Psoas muscle (tissue), 8 donors: ENCODE measurements around the gene KIF3C. TPM values are rescaled to one million over a fixed set of nuclear protein-coding genes. Genes with fewer than 3 reads are reported as not detected.
"Not testable (repeated sequence)": the region's sequence is repeated elsewhere in the genome, so short reads cannot be mapped to it uniquely, and the experiment has no call there.

Source experiments
- ATAC-seq, 4 donors: fragments of 200-7000 bp; cut with Tn5 transposase; one replicate each; pipeline ENCODE4 v1.9.1; 2020; ENCODE audit warnings: moderate library complexity in 3 of 4, mild to moderate bottlenecking in 2 of 4
- DNase-seq, 2 donors: peaks; one replicate each; pipeline ENCODE4 v3.0.0-alpha.2; 2020
- H3K27ac ChIP-seq: fragments of 200-600 bp; one replicate; pipeline ENCODE4 v1.8.0; 2022
- H3K27me3 ChIP-seq, 3 donors: fragments of 200-600 bp in 1 of 3; one replicate each; pipeline versions ENCODE4 v1.6.1 to v1.8.0; 2013 to 2022; ENCODE audit warnings: low read length in 2 of 3, mild to moderate bottlenecking in 2 of 3, moderate library complexity in 1 of 3; ENCODE audit not compliant: insufficient read depth in 3 of 3
- H3K36me3 ChIP-seq, 2 donors: fragments of 200-600 bp in 1 of 2; one replicate each; pipeline versions ENCODE4 v1.6.1 to v1.8.0; 2013 to 2022; ENCODE audit warnings: low read depth in 1 of 2, mild to moderate bottlenecking in 1 of 2, moderate library complexity in 1 of 2; ENCODE audit not compliant: insufficient read depth in 1 of 2
- H3K4me1 ChIP-seq: fragments of 200-600 bp; one replicate; pipeline ENCODE4 v1.8.0; 2022
- H3K4me3 ChIP-seq: fragments of 200-600 bp; one replicate; pipeline ENCODE4 v1.8.0; 2022; ENCODE audit warnings: mild to moderate bottlenecking
- H3K9me3 ChIP-seq: fragments of 200-600 bp; one replicate; pipeline ENCODE4 v1.8.0; 2022
- CTCF ChIP-seq: fragments of 200-600 bp; IDR thresholded peaks from one replicate; pipeline ENCODE4 v1.8.0; 2022; ENCODE audit warnings: antibody characterized with exemption
- WGBS, 3 donors: extraction: QIAGEN DNeasy Blood & Tissue Kit; methylation state at CpG; one replicate each; pipeline versions ENCODE4 v1.1.6 to v1.1.7; 2013; 5-methylcytosine and 5-hydroxymethylcytosine counted together
- intact Hi-C, 2 donors: fragments of 100-400 bp; cut with DNase I; formaldehyde crosslinking; loops; one replicate each; pipeline versions ENCODE4 v1.11.0 to v1.14.2; 2022
- polyA plus RNA-seq, 3 donors: library from polyadenylated mRNA; stranded (reverse); fragments of 200-250 nt; gene quantifications; one replicate each; pipeline ENCODE4 v1.2.3, GENCODE V29; 2013
- total RNA-seq, 4 donors: library from RNA; stranded (reverse); fragmentation: NEBNext Ultra II Directional in 2 of 4; extraction: Animal tissue kit (Norgen Biotek cat#: 25700) in 2 of 4; gene quantifications; one replicate each; pipeline versions ENCODE4 v1.2.1 to v1.2.4, GENCODE V29; 2021 to 2023
- donor health status: healthy with polysubstance abuse.
- donor health status: DM: no; HTN: no; CAD: no; lungs with moderate emphysema.
- donor health status: Bipolar disorder and iron deficiency.
- donor health status: healthy.
- donor health status: DM: yes; HTN: yes; CAD: no.
- donor health status: DM: no; HTN: no; CAD: no.
- donor health status: DM: no; HTN: no; CAD: no.
- donor health status: DM: yes; HTN: yes; CAD: no.

Gene KIF3C
- total and polyA plus RNA-seq, 7 donors, result 0.82 to 3.3 (median 1.7) TPM

GRCh38 chr2:26000561-26001082 lies 18.3 kb upstream of the KIF3C start:
- no peaks in the 10 kb centered on the region for H3K36me3 ChIP-seq
- no peak overlapping the region for H3K4me3 ChIP-seq
- H3K27me3 ChIP-seq, result no peaks in the 10 kb centered on the region
- H3K4me1 ChIP-seq, result peaks cover 28% of the 10 kb centered on the region
- TF ChIP-seq CTCF, result no peak
- intact Hi-C loops, result no loop called here
- peak; percentile 67 to 86 for DNase-seq
- ATAC-seq, result peak; percentile 80 to 86 (median 84)
- 27 to 29% (median 29%) methylated on average over 5 of the region's 5 CpGs for WGBS, 3 donors
- H3K27ac ChIP-seq, result peak overlapping the region; percentile 85
- H3K9me3 ChIP-seq, result no peaks in the 10 kb centered on the region

GRCh38 chr2:25999406-25999805 lies 17.1 kb upstream of the KIF3C start:
- DNase-seq, H3K4me3 ChIP-seq, H3K9me3 ChIP-seq, H3K27me3 ChIP-seq, H3K36me3 ChIP-seq, ATAC-seq: not testable (repeated sequence)
- intact Hi-C loops, result loop anchor here in 1 of 2 donors (5.0 to 10.0 kb wide), 2 partner anchors 33 to 85 kb away; partner anchors contain the start of gene RAB10
- Histone ChIP-seq H3K27ac (peak overlapping the region; percentile 85), H3K4me1 (peaks cover 28% of the 10 kb centered on the region)
- WGBS, 3 donors, result 71 to 81% (median 74%) methylated on average over 7 of the region's 7 CpGs

- ATAC-seq, H3K27me3 ChIP-seq, H3K36me3 ChIP-seq, H3K4me3 ChIP-seq, DNase-seq, H3K9me3 ChIP-seq: not testable (repeated sequence)
- intact Hi-C loops, result loop anchor here in 1 of 2 donors (5.0 to 10.0 kb wide), 2 partner anchors 33 to 86 kb away; partner anchors contain the start of gene RAB10
- 97 to 98% (median 97%) methylated on average over 13 of the region's 13 CpGs for WGBS, 3 donors
- Histone ChIP-seq H3K27ac (peak overlapping the region; percentile 85), H3K4me1 (peaks cover 28% of the 10 kb centered on the region)
These were observed 16.6 kb upstream of the KIF3C start for GRCh38 chr2:25998816-25999383.

- no peak for ATAC-seq
- no peak for DNase-seq
- TF ChIP-seq CTCF, result no peak
- H3K4me1 ChIP-seq, result peaks cover 23% of the 10 kb centered on the region
- 79 to 94% (median 84%) methylated on average over 1 of the region's 1 CpG for WGBS, 3 donors
- H3K4me3 ChIP-seq, result no peak overlapping the region
- peak overlapping the region; percentile 85 for H3K27ac ChIP-seq
- intact Hi-C loops, result loop anchor here in 1 of 2 donors (5.0 to 10.0 kb wide), 2 partner anchors 35 to 88 kb away; partner anchors contain the start of gene RAB10
- no peaks in the 10 kb centered on the region for H3K27me3 ChIP-seq
- no peaks in the 10 kb centered on the region for H3K36me3 ChIP-seq
- H3K9me3 ChIP-seq, result no peaks in the 10 kb centered on the region
These were observed 14.5 kb upstream of the KIF3C start for GRCh38 chr2:25996844-25997243.

GRCh38 chr2:25994509-25994908 lies 12.2 kb upstream of the KIF3C start:
- TF ChIP-seq CTCF, result no peak
- no peaks in the 10 kb centered on the region for H3K36me3 ChIP-seq
- no peaks in the 10 kb centered on the region for H3K9me3 ChIP-seq
- no peak for DNase-seq
- no peak overlapping the region for H3K4me3 ChIP-seq
- WGBS, 3 donors, result 92 to 94% (median 93%) methylated on average over 15 of the region's 15 CpGs
- no peaks in the 10 kb centered on the region for H3K27me3 ChIP-seq
- ATAC-seq, result no peak
- peaks cover 10% of the 10 kb centered on the region for H3K4me1 ChIP-seq
- intact Hi-C loops, result loop anchor here (5.0 to 10.0 kb wide), 2 partner anchors 38 to 90 kb away; partner anchors contain the start of gene RAB10 (in 1 of the 2)
- H3K27ac ChIP-seq, result no peak overlapping the region
